Measurements from ENCODE around the gene DNASE2B.

GRCh38 chr1:84373436-84374141 is 24.7 kb upstream of the DNASE2B start:
- TF ChIP-seq CTCF (IDR thresholded peaks at IDR 0.05) (no peak), POLR2AphosphoS5 (IDR thresholded peaks at IDR 0.05; ENCODE audit: insufficient read depth in 1 of 2, low read depth in 1 of 2) (no peak), POLR2A (IDR thresholded peaks at IDR 0.05) (no peak)

Measured in vagina (tissue), 2 donors.